Measurements from ENCODE around the gene AMHR2. TPM values are rescaled to one million over a fixed set of nuclear protein-coding genes. Genes with fewer than 3 reads are reported as not detected.
A peak's percentile ranks its signal among the peaks of the same experiment; 100 is the strongest.

Gene AMHR2
- total and polyA plus RNA-seq, 9 of the 15 experiments (the other 6 are each of a cell fraction or from before 2014, with no cell fraction given) = 8.9 to 49.7 (median 19.3) TPM

GRCh38 chr12:53441040-53441833 is 17.6 kb downstream of the AMHR2 start, which contains the start of gene PRR13 (continued):
- TF ChIP-seq ELK3 (CRISPR knock-in tag; IDR thresholded peaks at IDR 0.05) (no peak), MAX (CRISPR knock-in tag; IDR thresholded peaks at IDR 0.05) (no peak), SRSF1 (IDR thresholded peaks at IDR 0.05; ENCODE audit: low read depth, low read length) (no peak), CTCF (IDR thresholded peaks at IDR 0.05 in 2 of 3, conservative IDR thresholded peaks at IDR 0.05 in 1 of 3; ENCODE audit: insufficient read depth in 2 of 3, low read depth in 1 of 3, low read length in 3 of 3) (no peak), ZNF512 (tag; IDR thresholded peaks at IDR 0.05) (no peak), FOXP4 (CRISPR knock-in tag; IDR thresholded peaks at IDR 0.05; ENCODE audit: borderline replicate concordance) (no peak), NR4A1 (CRISPR knock-in tag; IDR thresholded peaks at IDR 0.05) (no peak), NR4A1 (tag; IDR thresholded peaks at IDR 0.05) (no peak; the same call in 1 of the 2 replicates), XRCC4 (IDR thresholded peaks at IDR 0.05; ENCODE audit: extremely low read depth, insufficient read depth, insufficient read length) (no peak), ZNF57 (CRISPR knock-in tag; IDR thresholded peaks at IDR 0.05) (no peak), ZNF134 (CRISPR knock-in tag; conservative IDR thresholded peaks at IDR 0.05) (no peak), NCOA1 (IDR thresholded peaks at IDR 0.05; ENCODE audit: low read depth) (no peak), TFE3 (CRISPR knock-in tag; IDR thresholded peaks at IDR 0.05) (no peak), SNRNP70 (optimal IDR thresholded peaks at IDR 0.05; ENCODE audit: low read depth, low read length) (no peak), HIVEP1 (CRISPR knock-in tag; IDR thresholded peaks at IDR 0.05) (no peak), ZNF224 (CRISPR knock-in tag; IDR thresholded peaks at IDR 0.05) (no peak), ZNF143 (CRISPR knock-in tag; IDR thresholded peaks at IDR 0.05) (no peak), NFYB (IDR thresholded peaks at IDR 0.05; ENCODE audit: extremely low read depth, insufficient read length) (peak; percentile 84), ZBTB8A (IDR thresholded peaks at IDR 0.05; ENCODE audit: partially characterized antibody) (no peak)

Data from K562 (cell line).